ENCODE results near the gene HLA-DOA.

DNA sequence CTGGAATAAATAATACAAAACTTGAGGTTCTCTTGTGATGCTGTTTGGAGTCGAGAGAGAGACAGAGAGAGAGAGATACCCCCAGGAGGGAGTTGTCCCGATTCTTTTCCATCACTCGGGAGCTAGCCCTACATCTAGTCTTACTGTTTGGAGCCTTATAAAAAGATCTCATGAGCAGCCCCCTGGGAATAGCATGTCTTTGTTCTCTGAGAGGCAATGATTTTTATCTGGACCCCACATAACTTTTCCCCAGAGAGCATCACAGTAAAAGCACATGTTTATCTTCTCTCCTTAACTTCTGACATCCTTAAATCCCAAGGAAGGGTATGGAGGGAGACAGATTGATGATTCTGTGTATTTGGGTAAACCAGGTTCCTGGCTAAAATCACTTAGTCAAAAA is 20.9 kb upstream of the HLA-DOA start:
- TF ChIP-seq, protein P1, sequence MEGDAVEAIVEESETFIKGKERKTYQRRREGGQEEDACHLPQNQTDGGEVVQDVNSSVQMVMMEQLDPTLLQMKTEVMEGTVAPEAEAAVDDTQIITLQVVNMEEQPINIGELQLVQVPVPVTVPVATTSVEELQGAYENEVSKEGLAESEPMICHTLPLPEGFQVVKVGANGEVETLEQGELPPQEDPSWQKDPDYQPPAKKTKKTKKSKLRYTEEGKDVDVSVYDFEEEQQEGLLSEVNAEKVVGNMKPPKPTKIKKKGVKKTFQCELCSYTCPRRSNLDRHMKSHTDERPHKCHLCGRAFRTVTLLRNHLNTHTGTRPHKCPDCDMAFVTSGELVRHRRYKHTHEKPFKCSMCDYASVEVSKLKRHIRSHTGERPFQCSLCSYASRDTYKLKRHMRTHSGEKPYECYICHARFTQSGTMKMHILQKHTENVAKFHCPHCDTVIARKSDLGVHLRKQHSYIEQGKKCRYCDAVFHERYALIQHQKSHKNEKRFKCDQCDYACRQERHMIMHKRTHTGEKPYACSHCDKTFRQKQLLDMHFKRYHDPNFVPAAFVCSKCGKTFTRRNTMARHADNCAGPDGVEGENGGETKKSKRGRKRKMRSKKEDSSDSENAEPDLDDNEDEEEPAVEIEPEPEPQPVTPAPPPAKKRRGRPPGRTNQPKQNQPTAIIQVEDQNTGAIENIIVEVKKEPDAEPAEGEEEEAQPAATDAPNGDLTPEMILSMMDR (IDR thresholded peaks at IDR 0.05), result no peak
- no peak for TF ChIP-seq EZH2phosphoT487 (IDR thresholded peaks at IDR 0.05)
- no peak for TF ChIP-seq EZH2 (IDR thresholded peaks at IDR 0.05)

All from neural progenitor cell (in vitro differentiated cells).